GM18517 (cell line): ENCODE measurements around the gene DAB2.
"Not testable (repeated sequence)": the region's sequence is repeated elsewhere in the genome, so short reads cannot be mapped to it uniquely, and the experiment has no call there.

Experiments used
- ATAC-seq: cut with Tn5 transposase; IDR thresholded peaks from one replicate; pipeline ENCODE4 v1.9.1; 2021; ENCODE audit warnings: mild to moderate bottlenecking, moderate library complexity; ENCODE audit not compliant: unreplicated experiment

DAB2 gene

DNA sequence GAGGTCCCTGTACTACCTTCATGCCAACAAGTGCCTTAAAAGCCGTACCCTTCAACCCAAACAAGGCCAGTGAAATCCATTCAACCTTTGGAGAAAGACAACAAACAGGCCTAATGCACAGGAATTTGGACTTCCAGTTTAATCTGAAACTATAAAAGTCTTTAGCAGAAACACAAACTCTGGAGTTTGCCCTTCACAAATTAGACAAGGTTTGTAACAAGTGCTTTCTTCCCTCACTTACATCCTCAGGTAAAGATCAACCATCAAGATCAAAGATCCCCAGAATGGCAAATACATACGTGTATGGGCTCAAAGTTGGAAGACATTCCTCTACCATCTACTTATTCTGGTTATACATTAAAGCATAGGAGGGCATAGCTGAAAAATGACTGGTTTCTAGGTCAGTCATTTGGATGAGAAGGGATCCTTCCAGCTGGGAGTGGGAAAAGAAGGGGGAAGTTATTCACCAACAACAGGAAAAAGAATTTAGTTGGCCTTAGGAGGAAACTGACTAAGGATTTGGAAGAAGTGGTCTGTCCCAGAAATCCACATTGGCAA lies 2.0 kb downstream of the DAB2 start:
- ATAC-seq: no peak

DNA sequence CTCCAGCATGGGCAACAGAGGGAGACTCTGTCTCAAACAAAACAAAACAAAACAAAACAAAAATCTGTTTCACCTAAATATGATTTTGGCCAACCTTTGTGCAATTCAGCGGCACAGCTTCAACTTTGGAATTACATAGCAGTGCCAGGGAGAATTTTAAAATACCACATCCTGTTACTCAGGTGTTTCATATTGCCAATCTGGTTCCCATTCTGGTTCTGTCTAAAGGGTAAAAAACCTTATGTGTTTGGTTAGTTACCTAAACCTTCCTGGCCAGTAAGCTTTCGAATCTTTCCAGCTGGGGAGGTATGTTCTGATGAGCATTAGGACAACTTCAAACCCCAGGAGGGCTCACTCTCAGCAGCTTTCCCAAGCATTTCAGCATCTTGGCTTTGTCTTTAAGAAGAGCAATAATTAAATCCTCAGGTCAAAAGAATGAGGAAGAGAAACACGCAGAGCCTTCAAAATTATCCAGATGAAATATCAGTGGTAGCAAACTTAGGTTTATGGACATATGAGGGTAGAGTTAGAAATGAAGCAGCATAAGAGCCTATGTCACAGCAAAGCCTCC lies 2.7 kb downstream of the DAB2 start:
- ATAC-seq: no peak

DNA sequence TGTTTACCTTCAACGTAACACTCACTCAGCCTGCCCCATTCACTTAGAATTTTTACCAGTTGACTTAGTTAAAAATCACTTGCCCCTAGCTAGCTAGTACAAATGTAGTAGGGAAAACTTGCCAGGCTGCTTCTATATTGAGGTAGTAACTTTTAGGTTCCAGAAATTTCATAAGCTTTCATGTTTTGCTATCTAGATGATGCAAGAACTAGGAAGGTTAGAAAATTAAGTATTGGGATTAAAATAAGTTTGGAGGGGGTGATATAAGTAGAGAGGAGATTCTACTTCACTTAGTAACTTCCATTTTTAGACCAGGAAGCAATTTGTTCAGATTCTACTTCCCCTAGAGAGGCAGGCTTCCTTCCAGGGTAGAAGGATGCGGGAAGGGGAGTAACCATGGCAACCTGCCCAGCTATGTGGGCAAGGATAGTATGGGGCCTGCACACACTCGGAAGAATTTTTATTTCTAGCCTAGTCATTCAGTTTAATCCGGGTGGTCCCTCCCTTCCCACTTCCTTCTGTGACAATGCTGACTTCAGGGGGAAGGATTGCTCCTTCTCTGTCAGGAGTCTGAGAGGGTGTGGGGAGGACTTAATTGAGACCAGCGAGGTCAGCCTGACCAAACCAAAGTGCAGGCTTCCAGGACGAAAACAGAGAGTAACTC lies 4.2 kb downstream of the DAB2 start:
- no peak for ATAC-seq

DNA sequence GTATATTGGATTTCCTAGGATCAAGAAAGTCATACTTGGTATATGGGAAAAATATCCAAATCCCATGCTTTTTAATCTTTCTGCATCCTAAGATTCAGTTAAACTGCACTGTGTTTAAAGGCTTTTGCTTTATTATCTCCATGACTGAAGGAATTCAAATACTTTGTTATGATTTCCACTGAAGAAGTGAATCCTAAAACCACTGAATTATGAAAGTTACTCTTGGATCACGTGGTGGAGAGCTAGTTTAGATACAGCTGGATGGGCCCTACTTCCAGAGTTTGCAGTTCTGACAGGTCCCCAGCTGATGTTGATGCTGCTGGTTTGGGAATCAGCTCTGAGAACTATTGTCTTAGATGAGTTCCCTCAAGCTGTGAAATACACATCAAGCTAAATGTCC lies 5.0 kb downstream of the DAB2 start:
- ATAC-seq: no peak

DNA sequence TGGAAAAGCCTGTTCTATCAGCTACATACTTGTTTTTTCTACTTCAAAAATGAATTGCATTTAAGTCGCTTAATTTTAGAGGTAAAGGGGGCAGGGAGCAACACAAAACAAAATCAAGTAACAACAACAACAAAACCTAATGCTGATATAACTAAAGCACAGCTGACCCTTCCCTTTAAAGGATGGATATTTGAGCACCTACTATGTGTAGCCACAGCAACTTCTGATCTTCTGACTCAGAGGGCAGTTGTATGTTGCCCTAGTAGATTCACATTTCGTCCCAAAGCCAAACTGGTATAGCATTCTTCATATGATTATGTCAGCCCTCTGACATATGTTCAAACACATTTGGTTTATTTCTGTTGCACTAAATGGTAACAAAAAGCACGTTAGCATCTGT lies 6.8 kb downstream of the DAB2 start:
- no peak for ATAC-seq

DNA sequence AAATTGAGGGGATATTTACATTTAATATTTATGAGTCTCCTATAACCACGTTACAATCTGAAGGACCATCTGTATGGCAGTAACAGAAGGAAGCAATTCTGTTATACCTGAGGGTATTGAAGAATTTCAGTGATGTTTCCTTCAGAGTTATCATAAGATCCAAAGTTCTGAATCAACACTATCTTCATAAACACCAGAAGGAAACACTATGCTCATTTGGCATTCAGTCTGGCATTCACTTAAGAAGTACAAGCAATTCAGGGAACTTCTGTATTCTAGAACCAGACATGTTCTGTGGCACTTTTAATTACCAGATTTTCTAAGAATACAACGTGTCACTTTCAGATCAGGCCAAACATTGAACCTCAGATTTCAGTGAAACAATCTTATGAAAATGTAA lies 9.6 kb downstream of the DAB2 start:
- ATAC-seq: no peak

DNA sequence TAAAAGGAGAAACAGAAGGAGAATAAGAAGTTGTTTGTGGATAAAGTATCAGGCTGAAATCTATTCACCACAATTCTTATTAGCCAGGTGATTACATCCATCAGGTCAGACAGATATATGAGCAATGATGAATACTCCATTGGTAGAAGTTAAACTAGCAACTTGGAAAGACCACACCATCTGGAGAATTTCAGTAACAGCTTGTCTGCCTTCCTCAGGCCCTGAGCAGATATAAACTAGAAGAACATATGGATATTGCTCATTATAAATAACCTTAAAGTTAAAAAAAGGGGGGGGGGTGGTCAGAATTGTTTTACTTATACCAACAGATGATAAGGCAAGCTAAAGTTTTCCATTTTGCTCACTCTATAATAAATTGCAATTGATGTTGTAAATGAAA lies 10.4 kb downstream of the DAB2 start:
- no peak for ATAC-seq

DNA sequence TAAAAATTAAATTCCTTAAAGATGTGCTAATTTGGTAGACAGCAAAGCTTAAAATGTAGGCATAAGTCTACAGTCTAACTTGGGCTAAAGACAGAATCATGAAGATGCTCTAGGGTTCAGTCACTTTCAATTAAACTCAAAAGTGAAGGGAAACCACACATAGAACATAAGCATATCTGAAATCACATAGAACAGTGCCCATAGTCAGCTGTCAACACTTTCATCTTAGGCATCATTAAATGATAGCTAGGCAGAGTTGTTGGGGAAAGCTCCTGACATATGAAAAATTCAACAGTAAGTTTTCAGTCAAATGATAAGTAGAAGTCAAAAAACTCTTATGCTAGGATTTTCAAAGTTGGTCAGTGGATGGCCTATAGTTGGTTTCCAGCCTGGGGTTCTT lies 11.0 kb downstream of the DAB2 start:
- no peak for ATAC-seq

DNA sequence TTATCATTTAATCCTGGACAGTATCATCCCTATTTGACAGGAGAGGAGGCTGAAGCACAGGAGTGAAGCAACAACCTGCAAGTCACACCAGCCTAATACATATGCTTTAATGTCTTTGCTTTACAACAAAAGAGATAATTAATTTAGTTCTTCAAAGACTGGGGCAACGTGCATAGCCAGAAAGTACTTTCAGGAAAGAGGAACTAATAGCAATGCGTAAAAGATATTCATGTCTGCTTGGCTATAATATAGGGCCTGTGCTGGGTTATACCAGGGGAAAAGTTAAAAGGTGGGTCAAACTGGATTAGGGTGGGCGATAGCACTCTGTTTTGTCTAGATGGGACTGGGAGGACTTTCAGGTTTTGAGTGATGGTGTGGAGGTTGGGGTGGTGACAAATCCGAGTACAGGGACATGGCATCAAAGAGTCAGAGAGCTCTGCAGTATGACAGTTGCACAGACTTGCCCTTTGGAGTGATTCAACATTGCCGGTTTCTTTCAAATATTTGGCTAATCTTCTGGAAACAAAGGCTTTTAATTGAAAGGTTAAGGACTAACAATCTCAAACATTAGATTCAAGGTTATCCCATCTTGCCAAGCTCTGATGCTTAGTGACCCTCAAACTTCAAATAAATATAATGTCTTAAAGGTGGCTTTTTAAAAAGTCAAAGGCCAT lies 11.9 kb downstream of the DAB2 start:
- no peak for ATAC-seq

DNA sequence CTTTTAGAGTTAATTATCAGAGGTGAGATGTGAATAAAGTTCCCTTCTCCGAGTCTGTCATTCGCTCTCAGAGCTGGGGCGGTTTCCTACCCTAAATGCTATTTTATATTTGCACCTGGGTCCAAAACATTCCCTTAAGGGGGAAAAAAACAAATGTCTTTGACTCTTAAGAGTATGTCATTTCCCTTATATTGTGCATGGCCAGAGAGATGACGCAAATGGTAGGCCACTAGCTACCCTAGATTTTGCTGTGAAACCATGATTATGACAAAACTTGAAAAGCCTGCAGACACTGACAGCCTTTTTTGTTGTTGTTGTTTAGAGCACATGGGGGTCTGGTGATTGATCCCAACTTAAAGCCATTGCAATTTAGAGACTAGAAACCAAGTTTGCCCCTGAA lies 12.8 kb downstream of the DAB2 start:
- ATAC-seq: no peak

DNA sequence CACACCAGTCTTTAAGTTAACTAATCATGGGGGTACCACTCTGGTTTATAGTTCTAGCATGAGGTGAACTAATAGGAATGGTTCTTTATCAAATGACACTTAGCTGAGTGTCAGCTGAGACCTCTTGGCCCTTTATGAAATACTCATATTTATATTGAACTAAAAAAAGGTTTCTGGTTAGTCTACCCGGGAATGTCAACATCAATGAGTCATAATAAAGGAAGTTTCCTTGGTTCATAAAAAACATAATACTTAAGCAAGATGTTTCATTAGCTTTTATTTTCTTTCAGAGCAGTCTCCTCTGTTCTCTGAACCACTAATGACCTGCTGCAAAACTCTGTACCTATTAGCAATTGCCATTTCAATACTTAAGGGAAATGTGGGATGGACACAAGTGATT lies 13.7 kb downstream of the DAB2 start:
- no peak for ATAC-seq

DNA sequence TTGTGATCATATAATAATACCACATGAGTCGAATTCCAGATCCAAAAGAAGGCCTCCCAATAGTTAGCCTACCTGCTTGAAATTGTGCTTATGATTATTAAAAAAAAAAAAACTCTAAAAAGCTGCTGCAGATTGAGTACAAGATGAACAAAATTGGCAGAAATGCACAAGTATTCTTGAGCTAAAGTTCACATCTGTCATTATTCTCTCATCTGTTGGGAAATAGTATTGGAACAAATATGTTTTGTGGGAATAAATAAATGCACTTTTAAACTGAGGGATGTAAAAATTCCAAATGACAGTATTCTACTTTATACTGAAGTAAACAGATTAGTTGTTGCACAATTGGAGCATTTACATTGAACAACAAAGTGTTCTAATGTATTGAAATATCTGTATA lies 15.7 kb downstream of the DAB2 start:
- ATAC-seq: no peak

DNA sequence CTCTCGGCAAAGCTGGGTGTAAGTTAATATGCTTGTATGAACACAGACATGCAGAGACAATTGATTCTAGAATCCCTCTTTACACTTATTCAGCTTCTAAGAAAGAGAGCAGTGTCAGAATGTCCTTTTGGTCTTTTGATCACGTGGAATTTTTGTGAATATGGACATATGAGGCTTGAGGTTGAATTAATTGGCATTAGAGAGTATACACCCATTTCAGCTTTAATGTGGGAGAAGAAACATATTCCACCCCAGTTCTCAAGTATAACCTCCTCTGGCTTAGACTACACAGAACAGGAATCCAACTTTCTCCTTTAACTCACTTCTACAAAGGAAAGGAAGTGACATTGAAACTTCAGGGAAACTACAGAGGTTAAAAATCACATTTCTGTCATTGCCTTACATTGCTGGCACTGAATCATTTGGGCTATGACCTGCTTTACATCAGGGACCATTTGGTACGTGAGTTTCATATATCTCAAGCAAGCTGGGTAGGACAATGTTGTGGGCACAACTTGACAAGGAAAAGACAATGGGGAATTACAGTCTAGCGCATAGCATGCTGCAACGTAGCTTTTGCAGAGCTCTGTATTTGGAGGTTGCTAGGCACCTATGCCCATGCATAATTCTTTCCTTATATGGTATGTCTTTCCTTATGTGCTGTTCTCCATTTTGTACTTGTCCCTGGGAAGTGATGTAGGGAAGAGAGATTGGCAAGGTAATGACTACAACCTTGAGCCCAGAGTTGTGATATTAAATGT lies 19.5 kb downstream of the DAB2 start:
- ATAC-seq: no peak

DNA sequence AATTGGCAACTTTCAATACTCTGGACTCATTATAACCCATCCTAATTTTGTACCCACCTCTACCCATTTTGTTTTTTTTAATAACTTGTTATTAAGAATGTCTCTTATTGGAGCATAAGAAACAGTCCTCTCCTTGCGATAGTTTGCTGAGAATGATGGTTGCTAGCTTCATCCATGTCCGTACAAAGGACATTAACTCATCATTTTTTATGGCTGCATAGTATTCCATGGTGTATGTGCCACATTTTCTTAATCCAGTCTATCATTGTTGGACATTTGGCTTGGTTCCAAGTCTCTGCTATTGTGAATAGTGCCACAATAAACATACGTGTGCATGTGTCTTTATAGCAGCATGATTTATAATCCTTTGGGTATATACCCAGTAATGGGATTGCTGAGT lies 21.0 kb downstream of the DAB2 start:
- not testable (repeated sequence) for ATAC-seq

DNA sequence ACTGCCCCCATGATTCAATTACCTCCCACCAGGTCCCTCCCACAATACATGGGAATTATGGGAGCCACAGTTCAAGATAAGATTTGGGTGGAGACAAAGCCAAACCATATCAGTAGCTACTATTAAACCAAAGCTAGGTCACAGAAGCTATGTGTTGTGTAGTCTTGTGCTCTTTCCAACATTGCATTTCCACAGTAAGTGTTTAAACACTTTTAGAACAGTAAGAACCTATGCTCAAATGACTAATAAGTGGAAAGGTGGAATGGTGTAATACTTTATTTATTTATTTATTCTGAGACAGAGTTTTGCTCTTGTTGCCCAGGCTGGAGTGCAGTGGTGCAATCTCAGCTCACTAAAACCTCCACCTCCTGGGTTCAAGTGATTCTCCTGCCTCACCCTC lies 22.6 kb downstream of the DAB2 start:
- not testable (repeated sequence) for ATAC-seq

DNA sequence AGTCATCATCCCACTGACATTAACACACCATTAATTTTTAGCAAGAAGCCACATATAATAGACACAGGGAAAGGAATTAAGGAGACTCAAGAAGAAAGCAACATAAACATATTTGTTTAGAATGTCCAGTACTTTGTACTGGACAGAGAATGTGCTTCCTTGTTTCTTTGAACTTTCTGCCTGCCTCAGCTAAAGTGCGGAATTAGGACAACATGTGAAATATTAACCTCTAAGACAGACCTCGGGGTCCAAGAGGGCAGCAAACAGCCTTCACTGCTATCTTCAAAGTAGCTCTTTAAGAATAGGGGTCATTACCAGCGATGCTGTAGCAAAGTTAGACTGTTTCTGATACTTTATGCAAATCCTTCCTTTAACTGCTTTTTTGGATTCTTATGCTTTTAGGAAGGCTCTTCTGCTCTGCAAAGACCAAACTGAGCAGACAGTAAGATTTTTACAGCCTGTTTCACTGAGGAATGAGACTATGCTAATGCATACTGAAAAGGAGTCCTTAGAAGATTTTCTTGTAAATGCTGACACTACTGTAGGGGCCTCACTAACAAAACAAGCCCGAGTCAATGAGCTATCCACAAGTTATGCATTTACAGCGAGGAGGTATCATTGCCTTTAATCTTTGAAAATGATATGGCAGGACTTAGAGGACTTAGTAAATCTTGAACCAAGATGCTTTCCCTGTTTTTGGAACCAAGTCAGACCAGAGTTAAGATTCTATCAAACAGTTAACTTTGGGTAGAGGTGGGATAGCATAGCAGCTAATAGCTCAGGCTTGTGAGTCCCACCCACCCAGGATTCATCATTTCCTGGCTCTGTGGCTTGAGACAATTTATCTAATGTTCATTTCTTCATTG lies 23.8 kb downstream of the DAB2 start:
- no peak for ATAC-seq

DNA sequence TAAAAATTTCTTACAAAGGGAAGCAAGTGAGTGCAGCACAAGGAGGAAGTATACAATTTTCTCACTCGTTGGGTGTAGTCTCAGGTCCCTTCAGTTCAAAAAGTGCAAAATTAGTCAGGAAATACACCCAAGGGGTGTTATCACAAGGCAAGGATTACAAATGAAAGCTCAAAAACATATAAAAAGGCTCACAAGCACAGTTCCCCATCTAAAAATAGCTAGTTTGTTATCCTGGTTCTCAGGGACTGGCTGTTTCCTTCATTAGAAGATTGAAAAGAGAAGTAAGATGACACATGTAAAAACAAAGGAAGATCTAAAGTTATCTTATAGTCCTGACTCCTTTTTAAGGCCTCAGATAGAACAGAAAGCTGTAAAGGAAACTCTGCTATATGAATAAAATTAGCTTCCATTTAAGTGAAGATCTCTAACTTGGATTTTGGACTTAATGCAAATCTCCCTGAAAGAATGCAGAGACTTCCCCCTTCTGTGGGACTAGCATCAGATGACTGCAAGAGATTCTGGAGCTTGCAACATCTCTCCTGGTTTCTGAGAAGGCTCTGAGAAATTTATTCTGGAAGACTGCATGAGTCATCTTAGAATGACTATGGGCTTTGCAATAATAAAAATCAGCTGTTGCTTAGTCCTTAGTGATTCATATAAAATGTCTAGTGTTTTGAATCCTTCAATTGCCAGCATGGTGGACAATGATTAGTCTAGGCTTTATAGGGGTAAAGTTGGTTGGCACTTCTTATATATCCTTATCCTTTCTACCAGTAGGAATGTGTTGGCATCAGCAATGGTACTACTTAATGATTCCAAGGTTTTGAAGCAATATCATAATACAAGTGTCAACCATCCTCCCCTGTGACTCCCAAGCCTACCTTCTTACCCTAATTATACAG lies 25.4 kb downstream of the DAB2 start:
- ATAC-seq: no peak

DNA sequence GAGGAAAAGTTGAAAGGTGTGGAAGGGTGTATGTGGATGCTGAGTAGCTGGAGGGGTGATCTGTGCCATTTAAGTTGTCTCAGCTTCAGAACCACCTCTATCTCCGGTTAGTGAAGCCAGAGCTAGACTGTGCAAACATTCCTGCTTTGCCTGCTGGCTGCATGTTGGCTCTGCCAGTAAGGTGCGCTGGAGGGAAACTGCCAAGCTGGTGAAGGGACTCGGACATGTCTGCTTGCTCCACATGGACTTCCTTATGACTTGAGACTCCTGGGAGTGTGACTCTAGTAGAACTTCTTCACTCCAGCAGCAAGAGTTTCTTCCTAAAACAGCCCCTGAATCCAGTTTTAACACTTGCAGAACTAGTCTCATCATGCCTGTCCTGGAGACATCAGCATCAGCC lies 27.9 kb downstream of the DAB2 start:
- no peak for ATAC-seq

DNA sequence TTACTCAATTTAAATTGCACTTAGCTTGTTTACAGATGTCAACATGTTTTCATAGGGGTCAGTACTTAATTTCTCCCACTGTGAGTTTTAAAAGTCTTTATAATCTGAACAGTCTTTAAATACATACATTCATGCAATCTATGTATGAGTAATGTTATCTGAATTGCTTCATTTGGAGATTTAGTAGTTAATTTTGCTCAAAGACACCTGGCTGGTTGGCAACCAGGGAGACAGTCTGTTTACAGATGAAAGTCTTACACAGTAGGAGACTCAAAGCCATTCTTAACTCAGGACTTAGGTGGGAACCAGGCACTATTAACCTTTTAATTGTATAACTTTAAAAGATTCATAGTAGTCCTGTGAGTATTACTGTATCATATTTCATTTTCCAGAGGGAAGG lies 29.3 kb downstream of the DAB2 start:
- no peak for ATAC-seq

DNA sequence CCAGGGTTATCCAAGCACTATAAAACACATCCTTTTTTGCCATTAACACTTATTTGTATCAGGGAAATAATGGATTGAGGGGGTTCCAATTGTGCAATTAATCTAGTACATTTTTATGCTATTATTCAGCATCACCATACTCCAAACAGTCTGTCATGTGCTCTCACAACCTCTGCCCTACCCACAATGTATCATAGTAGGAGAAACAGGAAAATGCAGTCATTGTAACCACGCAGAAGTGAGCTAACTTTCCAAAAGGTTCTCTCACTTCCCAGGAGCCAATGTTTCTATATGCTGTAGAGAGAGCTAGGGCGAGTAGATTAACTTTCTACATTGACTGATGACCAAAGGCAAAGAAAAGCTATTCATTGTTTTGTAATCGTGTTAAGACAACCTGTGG lies 29.8 kb downstream of the DAB2 start:
- no peak for ATAC-seq
